DMS153 (cell line): ENCODE data around the gene STK24.
A peak's percentile ranks its signal among the peaks of the same experiment; 100 is the strongest.

Experiments used
- DNase-seq: peaks from one replicate; lab custom pipeline; 2025; lab: John Stamatoyannopoulos, UW

STK24 gene

DNA sequence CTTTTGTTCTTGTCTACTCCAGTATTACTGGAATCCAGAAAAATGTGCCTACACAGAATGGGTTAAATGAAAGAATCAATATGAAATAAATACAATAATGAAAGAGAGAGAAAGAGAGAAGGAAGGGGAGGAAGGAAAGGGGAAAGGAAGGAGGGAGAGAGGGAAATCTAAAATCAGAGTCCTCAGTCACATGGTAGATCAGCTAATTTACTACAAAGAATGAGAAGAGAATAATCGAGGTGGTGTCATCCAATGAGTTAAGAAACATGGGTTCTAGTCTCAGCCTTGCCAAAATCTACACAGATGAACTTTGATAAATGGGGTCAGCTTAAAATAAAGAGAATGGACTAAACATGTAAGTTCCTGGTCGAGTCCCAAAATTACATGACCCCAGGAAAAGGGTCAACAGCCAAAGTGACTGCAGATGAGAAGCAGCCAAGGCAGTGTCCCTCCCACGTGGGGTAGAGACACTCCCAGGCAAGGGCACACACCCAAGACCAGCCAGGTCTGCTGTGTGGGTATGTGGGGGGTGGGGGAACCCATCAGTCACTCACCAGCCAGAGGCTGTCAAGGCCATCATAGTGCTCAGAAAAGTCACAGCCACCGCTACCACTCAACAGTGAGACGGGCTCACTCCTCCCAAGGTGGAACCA lies 103.6 kb downstream of the STK24 start:
- no peak for DNase-seq

DNA sequence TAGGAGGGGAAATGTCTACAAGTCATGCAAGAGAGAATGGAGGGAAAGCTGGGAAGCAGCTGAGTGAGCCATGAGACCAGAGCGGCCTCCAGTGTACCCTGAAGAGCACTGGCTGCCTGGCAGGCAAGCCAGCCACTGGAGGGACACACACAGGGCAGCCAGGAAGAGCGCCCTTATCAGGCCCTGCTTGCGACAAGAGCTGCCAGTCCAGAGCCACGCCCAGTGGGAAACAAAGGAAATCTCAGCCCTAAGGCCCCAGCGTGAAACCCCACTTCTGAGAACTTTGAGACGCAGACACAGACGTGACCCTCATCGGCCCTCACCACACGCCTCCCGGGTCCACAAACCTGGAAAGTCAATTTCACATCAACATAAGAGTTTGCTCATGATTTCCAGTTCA lies 105.0 kb downstream of the STK24 start:
- no peak for DNase-seq

DNA sequence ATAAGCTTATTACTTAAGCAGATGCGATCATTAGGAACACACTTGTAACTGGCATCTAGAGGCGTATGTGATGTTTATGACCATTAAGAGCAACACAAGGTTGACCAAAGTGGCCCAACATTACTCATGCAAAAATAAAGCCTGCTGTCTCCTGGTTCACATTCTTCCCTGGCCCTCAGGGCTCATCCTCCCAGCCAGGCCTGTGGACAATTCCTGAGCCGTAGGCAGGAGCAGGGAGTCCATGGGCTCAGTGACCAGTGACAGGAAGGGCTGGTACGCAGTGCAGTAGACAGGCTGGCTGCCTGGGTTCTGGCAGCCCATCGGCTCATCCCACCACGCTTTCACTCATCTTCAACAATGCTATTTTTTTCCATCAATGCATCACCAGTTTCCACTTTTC lies 106.0 kb downstream of the STK24 start:
- no peak for DNase-seq

DNA sequence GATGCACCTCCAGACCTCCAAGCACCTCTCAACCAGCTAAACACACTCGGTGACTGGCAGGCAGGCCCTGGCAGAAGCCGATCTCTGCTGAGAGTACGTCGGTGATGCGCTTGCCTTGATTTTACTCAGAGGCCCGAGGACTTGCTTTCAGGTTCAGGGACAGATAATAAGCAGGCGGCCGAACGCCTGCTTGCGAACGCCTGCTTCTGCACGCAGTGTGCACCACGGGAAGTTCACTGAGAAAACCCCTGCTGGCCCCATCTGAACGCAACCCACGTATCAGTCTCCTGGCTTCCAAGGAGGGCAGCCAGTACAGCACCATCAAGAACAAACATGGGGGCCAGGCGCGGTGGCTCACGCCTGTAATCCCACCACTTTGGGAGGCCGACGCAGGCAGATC lies 108.0 kb downstream of the STK24 start:
- DNase-seq = no peak

DNA sequence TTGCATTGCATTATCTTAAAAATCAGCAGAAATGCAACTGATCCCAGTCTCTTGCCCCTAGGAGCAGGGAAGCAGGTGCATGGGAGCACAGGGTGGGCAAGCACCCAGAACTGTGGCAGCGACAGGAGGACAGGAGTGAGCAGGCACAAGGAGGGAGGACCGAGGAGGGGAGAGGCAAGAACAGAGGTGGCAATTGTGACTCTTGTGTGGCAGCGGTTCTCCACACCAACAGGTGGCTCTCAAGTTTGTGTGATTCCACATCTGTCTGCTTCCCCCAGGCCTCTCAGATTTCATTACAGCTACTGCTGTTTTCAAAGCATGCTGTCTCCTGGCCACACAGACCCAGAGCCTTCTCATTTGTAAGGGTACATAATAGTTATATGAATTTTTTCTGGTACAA lies 108.5 kb downstream of the STK24 start:
- no peak for DNase-seq

DNA sequence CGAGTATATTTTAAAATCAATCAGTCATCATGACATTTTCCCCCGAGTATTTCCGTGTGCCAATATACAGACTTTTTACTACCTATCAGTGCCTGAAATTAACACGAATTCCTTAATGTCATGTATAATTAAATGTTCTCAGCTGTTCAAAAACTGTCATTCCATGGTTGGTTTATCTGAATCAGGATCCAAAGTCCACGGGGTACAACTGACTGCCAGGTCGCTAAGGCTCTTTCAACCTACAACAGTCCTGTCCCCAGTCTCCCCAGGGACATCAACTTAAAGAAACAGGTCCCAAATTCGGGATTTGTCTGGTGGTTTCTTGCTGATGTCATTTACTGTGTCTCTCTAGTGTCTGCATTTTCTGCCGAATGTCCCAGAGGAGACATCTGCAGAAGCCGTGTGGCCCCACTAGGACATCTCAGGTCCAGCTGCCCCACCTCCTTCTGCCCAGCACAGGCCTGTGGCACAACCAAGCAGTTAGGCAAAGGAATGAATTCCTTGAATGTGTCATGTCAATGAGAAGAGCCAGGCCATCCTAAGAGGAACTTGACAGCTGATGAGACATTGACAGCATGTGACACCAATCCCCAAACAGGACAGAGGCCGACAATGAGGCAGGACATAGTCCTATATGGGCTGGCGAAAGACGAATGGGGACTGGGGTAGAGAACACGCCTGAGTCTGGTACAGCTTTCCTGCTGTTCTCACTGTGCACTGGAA lies 109.5 kb downstream of the STK24 start:
- DNase-seq = no peak

DNA sequence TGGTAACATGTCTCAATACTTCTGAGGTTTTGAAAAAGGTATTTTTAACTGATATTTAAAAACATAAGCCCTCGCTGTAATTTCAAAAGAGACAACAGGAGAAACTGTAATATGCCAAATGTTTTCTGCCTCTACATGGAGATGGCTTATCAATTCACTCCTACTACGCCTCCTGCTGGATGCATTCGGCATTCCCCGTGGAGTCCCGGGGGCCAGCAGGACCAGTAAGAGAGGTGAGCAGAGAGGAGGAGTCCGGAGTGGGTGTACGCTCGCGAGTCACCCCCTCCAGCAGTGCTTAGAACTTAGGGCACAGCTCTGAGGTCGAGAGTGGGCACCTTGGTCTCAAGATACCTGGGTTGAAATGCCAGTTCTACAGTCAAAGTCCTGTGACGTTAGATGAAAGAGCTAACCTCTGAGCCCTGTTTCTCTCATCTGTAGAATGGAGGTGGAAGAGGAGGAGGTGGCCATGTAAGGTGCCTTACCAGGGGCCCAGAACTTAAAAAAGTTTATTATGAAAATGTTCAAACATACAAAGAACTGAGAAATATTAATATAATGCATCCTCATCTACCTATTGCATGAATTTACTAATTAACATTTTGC lies 110.2 kb downstream of the STK24 start:
- no peak for DNase-seq

DNA sequence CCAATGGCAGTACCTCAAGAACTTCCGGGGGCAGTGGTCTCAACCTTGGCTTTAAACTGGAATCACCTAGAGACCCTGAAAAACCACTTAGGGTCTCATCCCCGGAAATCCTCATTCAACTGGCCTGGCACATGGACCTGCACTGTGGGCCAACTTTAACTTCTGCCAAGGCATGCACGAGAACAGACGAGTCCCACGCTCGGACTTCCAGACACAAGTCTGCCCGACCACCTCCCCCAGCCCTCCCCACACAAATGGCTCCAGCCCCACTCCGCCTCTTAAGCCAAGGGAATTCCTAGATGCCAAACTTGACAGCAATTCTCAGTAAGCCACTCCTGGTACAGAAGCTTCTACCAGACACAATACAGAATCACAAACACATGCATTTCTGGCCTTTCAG lies 114.0 kb downstream of the STK24 start:
- no peak for DNase-seq

DNA sequence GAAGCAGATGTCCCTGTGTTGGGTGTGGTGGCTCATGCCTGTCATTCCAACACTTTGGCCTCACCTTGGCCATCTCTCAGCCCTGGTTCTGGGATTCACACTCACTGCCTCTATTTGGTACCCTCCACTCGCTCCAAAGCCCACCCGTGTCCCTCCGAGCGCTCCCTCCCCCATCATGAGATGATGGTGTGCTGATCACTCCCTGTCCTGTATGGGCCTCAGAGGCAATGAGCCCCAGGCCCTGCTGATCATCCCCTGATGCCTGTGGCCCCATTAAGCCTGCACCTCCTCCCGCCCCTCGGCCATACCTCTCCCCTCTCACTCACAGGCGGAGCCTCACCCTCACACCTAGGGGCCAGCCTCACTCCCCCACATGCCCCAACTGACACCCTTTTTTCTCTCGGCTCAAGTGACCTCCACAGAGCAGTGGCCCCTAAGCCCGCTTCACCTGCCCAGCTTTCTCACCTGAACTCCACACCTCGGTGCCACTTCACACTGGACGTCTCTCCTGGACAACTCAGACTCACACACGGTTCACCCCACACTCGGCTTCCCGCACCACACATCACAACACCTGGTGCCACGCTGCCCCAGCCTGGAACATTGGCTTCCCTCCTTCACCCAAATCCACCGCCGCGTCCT lies 114.5 kb downstream of the STK24 start:
- no peak for DNase-seq

DNA sequence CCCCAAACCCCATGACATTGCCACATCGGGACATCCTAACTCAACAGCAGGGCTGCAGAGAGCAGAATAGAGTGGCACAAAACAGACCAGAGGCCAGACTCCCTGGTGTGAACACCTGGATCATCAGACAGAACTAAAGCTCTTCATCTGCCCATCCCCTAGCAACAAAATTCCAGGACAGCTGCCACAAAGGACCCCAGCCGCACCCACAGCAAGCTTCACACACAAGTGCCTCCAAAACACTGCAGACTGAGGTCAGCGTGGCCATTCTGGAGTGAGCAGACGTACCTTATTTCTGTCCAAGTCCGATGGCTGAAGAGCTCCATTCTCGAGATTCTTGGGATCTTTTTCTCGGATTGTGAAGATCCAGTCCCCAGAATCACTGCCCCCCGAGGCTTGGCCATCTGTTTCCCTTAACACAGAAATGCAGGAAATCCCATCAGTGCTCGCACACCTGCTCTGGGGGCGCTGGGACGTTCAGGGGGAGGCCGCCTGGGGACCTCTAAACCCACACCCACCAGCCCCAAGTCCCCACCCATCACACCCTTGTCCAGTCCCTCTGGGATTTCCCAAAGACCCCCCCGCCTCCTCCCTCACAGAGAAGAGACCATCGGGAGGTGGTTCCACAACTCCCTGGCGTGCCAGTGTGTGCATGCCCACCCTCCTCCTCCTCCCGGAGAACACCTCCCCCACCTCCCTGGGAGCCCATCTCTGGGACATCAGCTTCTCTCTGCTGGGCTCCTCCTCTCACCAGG lies 115.2 kb downstream of the STK24 start:
- no peak for DNase-seq

DNA sequence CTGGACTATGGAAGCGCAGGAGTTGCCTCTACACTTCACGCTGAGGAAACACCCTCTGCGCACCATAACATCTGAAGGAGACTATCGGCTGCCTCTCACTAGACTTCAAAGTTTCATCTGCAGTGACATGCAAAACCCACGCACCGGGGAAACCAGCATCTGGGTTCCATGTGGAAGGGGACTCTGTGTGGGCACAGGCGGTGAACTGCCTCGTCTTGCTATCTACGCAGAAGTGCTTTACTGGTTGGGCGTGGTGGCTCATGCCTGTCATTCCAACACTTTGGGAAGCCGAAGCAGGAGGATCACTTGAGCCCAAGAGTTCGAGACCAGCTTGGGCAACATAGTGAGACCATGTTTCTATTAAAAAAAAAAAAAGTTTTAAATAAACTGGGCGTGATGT lies 116.4 kb downstream of the STK24 start:
- DNase-seq = no peak

DNA sequence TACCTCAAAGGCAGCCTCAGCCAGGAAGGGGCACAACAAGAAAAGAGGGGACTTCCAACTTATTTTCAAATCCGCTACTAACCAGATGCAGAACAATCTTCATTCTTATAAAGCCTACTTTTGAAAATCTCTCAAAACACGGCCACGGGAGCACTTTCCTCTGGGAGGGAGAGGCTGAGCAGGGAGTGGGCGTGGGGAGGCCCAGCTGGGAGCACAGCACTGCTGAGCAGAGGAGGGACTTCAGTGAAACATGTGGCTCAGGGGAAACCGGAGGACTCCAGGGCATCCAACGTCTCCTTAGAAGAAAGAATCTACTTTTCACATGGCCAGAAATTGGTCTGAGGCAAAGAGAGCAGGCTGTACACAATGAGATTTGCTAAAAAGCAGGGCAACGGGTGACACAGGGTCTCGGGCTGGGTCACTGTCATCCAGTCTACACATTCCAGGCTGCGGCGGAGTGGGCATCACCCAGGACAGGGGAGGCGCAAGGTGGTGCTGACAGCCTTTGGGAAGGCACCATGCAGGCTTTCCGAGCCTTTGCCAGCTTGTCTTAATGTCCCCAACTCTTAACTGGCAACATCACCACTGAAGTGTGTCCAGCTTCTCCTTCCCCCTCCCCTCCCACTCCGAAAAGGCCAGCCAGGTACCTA lies 117.1 kb downstream of the STK24 start:
- DNase-seq = no peak

DNA sequence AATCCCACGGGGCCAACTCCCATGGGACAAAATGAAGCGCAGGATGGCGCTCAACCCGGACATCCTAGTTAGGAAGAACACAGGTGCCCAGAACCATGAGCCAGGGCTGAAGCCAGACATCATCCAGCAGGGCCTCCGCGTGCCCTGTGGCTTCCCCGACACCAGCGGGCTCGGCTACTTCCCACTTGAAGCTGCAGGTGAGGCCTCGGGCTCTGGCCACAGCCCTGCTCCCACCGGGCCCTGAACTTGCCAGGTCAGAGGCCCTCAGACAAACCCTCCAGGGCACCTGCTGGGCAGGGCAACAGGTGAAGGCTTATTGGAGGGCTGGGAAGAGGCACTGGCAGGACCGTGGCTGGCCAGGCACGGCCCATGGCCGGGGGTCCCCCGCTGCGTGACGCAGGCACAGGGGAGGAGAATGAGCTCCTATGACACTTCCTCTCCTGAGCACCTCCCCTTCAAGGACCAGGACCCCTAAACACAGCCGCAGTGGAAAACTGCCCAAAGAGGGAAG lies 117.7 kb downstream of the STK24 start:
- DNase-seq = no peak

DNA sequence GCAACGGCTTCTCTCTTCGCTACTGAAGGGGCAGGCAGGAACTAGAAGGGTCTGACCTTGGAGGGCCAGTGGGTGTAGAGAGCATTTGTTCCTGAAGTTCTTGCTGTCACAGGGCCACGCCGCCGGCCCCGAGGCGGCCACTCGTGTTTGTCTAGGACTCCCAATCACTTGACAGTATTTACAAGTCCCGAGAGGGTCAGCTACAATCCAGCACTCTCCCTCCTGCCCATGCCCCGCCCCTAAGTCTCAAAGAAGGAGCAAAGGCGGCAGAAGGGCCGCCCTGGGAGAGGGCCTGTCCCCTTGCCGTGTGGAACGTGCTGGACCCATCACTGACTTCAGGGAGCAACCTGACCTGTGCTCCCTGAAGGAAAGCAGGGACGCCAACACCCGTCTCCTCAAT lies 118.5 kb downstream of the STK24 start:
- no peak for DNase-seq

DNA sequence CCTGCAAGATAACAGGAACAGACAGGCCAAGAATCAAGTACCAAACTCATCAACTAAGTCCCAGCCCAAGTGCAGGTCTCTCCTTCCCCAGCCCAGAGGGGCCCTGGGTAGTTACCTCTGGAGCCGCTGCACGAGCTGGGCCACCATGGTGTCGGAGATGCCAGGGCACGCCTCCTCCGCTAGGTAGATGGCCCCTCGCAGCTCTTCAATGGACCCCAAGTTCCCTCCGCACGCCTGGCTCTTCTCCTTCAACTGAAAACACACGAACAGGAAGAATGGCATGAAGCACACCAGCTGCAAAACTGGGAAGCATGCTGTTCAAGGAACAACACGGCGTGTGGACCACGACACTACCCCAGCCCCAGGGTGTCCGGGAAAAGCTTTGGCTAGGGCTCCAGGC lies 119.9 kb downstream of the STK24 start:
- DNase-seq = no peak

DNA sequence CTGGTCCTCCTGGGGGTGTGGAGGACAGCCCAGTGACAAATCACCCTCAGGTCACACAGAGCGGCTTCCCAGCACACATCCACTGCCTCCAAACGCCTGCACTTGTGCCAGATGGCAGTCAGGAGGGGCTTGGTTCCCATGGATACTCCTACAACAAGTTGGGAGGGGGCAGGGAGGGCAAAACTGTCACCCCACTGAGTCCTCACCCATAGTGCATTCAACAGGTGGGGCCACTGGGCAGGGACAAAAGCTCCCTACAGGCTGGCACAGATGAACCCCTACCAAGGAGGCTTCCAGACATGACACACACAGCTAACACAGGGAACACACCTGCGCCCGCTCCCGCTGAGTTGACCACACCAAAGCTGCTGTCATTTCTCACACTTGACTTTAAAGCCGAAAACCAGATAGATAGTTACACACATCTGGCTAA lies 120.5 kb downstream of the STK24 start:
- no peak for DNase-seq

DNA sequence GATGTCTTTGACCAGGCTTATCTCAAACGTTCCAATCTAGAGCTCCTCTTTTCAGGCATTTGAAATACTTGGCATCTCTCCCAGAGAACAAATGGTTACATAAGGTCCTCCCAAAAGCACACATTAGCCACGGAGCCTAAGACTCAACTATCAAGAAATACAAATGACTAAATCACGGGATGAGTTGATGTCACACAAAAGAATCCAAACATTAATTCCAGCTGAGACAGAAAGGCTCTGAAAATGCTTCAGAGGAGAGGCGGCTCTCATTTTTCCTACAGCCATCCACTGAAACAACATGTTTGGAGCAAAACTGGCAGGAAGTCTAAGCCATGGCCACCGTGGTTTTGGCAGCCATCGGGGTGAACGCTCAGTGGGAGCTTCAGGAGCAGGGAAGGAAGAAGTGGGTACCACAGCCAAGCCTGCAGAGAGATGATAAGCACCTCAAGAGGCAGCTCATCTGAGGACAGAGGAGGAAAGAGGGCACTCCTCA lies 122.5 kb downstream of the STK24 start:
- DNase-seq = peak; percentile 49

DNA sequence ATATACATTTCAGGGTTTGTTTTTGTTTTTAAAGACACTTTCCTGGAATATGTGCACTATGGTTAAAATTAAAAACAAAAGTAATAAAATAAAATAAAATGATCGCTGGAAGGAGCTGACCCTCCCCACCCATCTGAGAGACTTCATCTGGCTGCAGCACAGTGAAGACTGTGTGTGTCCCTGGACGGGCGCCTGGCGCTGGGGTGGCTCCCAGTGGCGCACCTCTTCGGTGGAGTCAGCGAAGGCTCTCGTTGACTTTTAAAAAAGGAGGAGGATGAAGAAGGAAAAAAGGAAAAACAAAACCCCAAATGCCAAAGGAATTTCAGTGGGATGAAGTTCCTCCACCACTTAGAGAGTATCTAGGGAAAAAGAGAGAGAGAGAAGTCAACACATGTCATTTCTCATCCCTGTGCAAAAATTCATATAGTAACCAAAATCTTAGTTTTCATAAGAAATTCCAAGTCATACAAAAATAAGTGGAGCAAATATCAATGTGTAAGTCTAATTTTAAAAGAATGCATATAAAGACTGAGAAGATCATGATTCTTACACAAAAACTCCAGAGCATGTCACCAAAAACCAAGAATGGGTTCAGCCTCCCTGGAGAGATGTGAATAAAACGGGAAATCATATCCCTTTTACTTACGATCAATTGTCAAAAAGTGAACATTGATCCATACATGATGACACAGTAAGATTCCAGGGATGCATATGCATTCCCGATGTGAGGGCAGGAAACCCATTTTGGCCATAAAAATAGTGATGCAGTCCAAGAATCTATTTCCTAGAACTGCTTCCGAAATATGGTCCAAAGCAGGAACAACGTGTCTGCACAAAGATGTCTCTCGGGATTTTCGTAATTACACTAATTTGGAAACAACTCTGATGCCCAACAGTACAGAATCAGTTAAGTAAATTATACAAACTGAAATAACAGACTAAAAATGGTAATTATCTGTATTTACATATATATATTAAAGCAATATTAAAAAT lies 123.8 kb downstream of the STK24 start:
- no peak for DNase-seq

DNA sequence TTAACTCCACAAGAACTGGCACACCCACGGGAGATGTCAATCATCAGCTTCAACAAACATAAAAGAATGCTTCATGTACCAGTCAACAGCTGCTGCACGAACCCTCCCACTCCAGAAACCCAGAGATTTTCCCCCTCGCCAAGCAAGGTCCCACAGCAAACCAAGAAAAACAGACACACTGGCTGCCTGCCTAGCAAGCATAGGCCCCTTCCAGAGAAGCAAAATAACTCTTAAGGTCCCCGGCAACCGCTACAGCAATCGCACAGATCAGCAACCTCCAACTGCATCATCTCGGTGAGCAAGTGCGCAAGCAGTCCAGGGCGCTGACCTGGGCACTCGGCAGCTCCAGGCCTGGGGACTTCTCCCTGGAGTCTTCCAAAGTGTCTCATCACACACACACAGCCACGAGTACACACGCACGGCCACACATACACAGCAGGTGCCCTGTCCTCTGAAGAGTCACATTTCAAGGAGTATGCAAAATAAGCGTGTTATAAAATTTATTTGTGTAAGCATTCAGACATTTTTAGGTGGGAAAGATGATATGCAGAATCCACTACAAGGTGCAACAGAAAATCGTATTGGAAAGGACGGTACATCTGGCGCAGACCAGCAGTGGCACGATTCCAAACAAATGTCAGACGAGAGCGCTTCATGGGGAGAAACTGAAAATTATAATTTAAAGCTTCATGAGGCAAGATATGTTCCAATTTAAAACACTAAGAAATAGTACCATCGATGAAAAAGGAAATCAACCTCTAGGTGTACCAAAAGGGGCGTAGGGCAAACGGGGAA lies 125.0 kb downstream of the STK24 start:
- no peak for DNase-seq
